OCI-LY3 (cell line): Measurements from ENCODE around the gene TEX261.

ENCODE experiments used
- CTCF ChIP-seq: fragments of 200-600, 300-600 bp; sonication (generic); IDR thresholded peaks from 2 replicates; pipeline ENCODE4 v1.5.1; 2014; ENCODE audit warnings: antibody characterized with exemption, low read length, low read depth
- EZH2phosphoT487 ChIP-seq: fragments of 200-600 bp; shearing (Covaris generic); IDR thresholded peaks from 2 replicates; pipeline ENCODE4 v1.6.1; 2018; ENCODE audit warnings: antibody characterized with exemption, mixed run types, low read depth

DNA sequence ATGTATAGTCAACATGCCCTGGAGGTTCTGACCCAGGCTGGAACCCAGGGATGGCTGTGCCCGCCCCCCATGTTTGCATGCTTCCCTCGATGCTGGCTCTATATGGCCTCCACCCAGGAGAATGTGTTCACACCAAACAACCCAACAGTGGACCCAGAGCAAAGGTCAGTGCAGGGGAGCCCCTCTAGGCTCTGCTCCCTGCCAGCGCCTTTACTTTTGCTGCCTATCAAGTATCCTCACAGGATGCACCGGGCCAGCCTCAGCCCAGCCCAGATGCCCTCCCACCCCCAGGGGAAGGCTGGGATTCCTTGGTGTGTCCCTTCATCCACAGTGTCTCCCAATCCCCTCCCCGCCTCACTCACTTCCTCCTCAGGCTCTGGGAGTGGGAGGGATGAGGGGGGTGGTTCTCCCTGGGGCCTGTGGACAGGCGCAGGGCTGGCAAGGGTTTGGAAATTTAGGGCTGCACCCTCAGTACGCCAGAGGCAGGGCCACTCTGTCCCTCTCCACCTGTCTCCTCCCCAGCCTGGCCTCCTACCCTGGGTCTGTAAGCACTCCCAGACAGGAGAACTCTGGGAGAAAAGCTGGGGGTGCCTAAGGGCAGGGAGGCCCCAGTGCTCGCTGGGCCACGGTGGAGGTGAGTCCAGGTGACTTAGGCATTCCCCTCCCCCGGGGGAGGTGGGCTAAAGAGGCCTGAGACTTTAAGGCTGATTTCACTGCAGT lies 56.6 kb downstream of the TEX261 start:
- no peak for TF ChIP-seq CTCF
- no peak for TF ChIP-seq EZH2phosphoT487
